GM19025 (cell line): ENCODE results near the gene TMEM247.

ENCODE experiments used
- ATAC-seq: cut with Tn5 transposase; IDR thresholded peaks from one replicate; pipeline ENCODE4 v1.9.1; 2021; ENCODE audit warnings: mild to moderate bottlenecking, low read depth, moderate library complexity; ENCODE audit not compliant: unreplicated experiment

TMEM247 gene

DNA sequence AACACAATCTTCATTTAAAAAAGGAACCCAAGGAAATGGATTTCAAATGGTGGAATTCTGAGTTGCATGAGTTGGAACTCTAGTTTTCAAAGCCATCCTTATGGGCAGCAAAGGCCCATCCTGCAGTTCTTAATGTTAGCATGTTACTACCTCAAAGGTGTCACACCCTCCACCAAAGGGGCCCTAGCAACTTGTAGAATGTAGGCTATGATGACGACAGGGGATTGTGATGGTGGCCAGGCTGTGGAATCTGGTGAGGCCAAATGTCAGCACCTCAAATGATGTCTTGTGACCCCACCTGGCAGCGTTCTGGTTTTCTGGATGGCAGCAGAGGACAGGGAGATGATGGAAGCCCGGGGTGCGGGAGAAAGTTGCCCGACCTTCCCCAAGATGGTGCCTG is at the start of gene TMEM247:
TMEM247 (plus strand) TSS at position 301 of the 400 bp plus-strand sequence.
- no peak for ATAC-seq

DNA sequence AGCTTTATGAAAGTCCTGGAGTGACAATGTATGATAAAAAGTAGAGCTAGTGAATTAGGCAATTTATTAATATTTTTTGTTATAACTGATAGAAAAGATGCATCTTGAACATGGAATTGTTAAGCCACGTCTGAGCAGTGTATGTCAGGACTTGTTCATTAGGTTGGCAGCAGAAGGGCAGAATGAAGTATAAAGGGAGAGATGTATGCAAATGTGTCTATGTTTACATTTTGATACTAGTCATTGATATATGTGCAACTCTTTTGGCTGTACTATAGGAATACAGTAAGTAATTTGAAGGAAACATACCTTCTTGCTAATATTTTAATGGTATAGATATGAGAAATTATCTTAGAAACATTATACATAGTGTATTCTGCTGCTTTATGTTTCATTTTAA is 49.0 kb upstream of the TMEM247 start:
- no peak for ATAC-seq

DNA sequence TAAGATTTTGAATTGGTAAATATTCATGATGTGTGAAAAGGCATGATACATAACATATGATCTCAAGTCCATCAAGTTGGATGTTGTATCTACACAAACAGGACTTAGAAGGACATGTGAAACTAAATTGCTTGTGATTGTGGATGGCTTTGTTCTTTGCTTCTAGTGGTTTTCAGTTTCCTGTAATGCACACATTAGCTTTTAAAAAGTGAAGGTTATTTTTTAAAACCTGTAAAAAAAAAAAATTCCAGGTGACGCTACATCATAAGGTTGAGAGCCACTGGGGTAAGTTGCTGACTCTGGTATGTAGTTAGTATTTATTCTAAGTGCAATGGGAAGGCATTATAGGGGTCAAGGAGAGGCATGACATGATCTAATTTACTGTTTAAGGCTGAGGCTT is 48.4 kb upstream of the TMEM247 start:
- ATAC-seq: no peak

DNA sequence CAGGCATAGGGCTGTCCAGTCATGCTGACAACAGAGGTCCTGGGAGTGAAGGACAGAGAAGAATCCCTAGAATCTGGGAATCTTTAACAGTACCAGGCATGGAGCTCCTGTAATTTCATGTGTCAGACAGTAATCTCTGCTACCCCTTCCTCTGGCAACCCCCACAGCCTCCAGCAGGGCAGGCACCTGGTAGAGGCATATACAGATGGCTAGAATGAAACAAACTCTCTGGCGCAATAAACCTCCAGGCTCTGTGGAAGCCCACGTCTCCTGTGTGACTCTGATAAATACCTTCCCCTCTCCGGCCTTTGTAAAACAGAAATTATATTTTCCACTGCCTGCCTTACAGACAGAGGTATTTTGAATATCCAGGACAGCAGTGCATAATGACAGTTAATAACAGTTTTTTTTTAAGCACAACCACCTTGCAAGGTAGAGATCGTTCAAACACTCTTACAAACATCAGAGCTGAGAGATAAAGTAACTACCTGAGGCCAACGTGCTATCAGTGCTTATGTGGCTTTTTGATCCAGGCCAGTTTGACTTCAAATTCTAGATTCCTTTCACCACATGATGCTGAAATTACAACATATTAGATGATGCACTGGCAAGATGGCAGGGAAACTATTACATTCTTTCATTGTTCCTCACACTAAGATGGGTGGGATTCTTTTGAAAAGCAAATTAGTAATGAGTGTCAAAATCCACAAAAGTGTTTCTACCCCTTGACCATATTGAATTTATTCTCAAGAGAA is 47.7 kb upstream of the TMEM247 start:
- no peak for ATAC-seq

GRCh38 chr2:46434851-46435273 is 44.5 kb upstream of the TMEM247 start:
- ATAC-seq: no peak

DNA sequence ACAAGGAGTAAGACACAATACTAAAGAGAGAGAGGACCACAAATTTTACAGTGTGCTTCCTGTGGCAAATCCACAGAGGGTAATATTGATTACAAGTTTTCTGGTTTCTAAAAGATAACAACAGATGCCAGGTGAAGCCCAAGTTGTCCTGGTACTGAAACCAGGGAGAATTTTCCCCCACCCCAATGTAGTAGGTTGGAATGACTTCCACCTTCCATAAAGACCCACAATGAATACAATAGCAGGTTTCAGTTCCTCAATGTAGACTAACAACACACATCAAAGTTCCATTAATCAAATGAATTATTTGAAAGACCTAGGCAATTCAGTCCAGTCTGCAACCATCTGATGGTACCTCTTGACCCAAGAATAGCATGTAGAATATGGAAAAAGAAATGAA is 44.0 kb upstream of the TMEM247 start:
- no peak for ATAC-seq

DNA sequence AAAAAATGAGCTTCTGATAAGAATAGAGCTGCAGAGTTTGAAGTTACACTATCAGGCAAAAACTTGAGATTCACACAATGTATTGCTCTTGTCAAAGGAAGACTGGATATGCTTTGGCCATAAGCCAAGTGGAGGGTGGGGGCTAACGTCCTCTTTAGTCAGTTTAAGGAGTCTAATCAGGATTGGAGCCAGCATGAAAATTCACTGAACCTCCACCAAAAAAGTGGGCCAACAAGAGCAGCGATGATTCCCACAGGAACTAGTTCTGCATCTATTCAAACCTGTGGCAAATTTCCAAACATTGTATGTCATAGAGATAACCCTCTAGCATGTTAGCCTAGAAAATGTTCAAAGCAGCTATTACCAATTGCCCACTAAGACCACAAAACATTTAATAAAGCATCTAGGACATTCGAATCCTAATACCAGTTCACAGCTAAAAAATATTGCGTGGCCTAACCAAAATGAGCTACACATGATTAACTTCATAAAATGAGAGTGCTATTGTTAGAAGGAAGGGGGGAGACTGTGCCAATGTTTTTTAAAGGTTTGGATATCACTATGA is 43.5 kb upstream of the TMEM247 start:
- ATAC-seq: no peak

GRCh38 chr2:46436800-46437199 is 42.6 kb upstream of the TMEM247 start:
- ATAC-seq: no peak

DNA sequence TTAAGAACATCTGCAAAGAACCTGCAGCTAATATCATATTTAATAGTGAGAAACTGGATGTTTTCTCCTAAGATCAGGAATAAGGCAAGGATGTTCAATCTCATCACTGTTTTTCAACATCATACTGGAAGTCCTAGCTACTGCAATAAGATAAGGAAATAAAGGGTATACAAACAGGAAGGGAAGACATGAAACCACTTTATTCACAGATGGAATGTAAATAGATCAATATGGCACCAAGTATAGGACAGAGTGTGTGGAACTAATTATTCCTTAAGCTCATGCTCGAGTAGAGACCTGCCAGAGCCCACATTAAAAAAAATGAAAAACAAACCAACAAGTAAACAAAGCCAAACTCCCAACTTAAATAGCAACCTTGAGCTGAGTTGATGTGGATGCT is 41.3 kb upstream of the TMEM247 start:
- no peak for ATAC-seq

GRCh38 chr2:46438794-46439193 is 40.6 kb upstream of the TMEM247 start:
- ATAC-seq: no peak

DNA sequence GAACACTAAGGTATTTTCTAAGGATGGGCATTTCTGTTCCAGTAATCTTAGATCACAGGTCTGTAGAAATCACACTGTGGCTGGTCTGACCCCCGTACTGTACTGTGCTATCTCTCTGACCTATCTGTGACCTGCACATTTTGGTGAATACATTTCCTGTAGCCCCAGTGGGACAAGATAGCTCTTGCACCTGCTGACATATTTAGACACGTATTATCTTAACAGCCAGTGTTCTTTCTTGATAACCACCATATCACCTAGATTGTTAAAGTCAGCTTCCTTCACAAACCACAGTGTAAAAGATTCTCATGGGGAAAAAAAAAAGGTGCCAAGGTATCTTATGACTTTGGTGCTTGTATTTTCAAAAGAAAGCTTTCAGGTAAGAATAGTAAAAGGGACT is 39.8 kb upstream of the TMEM247 start:
- ATAC-seq: no peak

- ATAC-seq: no peak
Measured at GRCh38 chr2:46441838-46442712, 37.3 kb upstream of the TMEM247 start.

- ATAC-seq: no peak
Measured at GRCh38 chr2:46444732-46445131, 34.6 kb upstream of the TMEM247 start.

DNA sequence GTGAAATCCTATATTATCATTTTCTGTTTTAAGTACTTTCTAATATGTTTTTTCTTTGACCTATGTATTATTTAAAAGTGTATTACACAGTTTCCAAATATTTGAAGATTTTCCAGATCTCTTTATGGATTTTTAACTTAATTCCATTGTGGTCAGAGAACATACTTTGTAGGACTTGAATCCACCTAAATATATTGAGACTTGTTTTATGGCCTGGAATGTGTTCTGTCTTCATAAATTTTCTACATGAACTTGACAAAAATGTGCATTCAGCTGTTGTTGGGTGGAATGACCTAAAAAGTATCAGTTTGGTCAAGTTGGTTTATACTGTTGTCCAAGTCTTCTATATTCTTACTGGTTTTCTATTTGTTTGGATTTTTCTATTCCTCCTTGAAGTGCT is 33.8 kb upstream of the TMEM247 start:
- no peak for ATAC-seq

DNA sequence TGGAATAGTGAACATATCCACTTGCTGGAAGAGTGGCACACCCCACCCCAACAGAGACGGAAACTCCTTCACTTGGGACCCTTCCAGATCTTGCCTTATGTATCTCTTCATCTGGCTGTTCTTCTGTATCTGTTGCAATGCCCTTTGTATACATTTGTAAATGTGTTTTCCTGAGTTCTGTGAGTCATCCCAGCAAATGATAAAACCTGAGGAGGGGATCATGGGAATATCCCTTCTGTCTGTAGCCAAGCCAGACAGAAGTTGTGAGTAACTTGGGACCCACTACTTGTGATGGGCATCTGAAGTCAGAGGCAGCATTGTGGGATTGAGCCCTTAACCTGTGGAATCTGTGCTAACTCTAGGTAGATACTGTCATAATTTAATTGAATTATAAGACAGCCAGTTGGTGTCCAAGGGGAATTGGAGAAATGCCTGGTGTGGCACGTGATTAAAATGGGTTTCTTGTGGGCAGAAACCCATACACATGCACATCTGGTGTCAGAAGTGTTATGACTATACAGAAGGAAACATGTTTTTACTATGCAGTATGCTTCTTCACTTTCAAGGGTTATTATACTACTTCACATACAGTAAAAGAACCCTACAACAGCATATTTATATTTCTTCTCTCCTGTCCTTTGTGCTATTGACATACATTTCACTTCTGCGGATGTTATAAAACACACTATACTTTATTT is 32.3 kb upstream of the TMEM247 start:
- ATAC-seq: no peak

DNA sequence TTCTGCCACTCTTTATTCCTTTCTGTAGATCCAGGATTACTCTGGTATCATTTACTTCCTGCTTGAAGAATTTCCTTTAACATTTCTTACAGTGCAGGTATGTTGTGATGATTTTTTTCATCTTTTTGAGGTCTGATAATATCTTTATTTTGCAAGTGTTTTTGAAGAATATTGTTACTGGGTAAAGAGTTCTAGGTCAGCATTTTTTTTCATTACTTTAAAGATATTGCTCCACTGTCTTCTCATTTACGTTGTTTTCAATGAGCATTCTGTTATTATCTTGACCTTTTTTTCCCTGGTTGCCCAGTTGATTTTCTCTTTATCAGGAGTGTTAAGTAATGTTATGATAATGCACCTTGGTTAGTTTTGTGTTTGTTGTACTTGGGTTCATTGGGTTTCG is 31.7 kb upstream of the TMEM247 start:
- ATAC-seq: no peak

- ATAC-seq: no peak
Measured at GRCh38 chr2:46448111-46448510, 31.3 kb upstream of the TMEM247 start.

DNA sequence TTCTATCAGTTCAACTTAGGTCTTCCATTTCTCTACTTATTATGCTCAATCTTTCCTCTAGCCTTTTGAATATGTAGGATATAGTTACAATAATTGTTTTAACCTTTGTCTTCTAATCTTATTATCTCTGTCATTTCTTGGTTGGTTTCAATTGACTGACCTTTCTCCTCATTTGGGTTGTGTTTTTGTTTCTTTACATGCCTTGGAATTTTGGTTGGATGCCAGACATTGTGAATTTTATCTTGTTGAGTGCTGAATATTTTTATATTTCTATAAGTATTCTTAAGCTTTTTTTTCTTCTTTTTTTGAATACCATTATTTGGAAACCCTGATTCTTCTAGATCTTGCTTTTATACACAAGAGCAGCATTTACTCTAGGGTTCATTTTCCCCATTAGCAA is 30.7 kb upstream of the TMEM247 start:
- no peak for ATAC-seq

- no peak for ATAC-seq
Measured at GRCh38 chr2:46449700-46450099, 29.7 kb upstream of the TMEM247 start.

DNA sequence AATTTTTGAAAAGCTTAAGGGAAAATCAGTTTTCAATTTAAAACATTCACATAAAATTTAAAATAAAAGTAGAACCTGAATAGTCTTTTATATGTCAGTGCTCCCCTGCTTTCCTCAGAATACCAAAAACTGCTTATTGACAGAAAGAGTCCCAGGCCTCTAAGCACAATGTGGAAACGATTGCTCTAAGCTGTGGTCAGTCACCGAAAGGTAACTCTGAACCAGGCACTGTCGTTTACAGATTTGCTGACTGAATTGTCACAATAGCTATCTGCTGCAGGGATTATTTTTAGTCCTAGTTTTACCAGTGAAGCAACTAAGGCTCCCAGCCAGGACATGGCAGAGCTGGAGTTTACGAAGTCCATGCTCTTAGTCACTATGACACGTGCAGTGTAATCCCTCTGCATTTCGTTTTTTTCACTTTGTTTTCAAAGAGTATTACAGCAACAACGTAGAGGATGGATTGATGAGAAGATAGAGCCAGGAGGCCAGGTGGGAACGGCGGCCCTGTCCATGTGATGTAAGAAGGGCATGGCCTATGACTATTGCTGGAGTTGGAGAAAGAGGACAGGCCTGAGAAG is 28.1 kb upstream of the TMEM247 start:
- no peak for ATAC-seq

- no peak for ATAC-seq
Measured at GRCh38 chr2:46456789-46457188, 22.6 kb upstream of the TMEM247 start.
